Adrenal gland (tissue), 12 donors: Measurements from ENCODE around the gene RCN1. TPM values are rescaled to one million over a fixed set of nuclear protein-coding genes. Genes with fewer than 3 reads are reported as not detected.

ENCODE experiments used
- DNase-seq, 7 donors: peaks; one replicate each; pipeline ENCODE4 v3.0.0-alpha.2; 2019 to 2020
- H3K27ac ChIP-seq, 5 donors: fragments of 200-600 bp; sonication (generic) in 4 of 5; 1 replicate in 3 of 5; 2 replicates in 2 of 5; pipeline versions ENCODE4 v1.5.1 to v1.8.0; 2016 to 2020; ENCODE audit warnings: mild to moderate bottlenecking in 1 of 5
- H3K27me3 ChIP-seq: fragments of 200-600 bp; 2 replicates; pipeline ENCODE4 v1.8.0; 2021
- H3K36me3 ChIP-seq, 2 donors: fragments of 200-600 bp; replicated peaks in 1 of 2; 1 replicate in 1 of 2; 2 replicates in 1 of 2; pipeline versions ENCODE4 v1.5.1 to v1.8.0; 2018 to 2022
- H3K4me1 ChIP-seq, 2 donors: fragments of 200-600 bp; replicated peaks in 1 of 2; 1 replicate in 1 of 2; 2 replicates in 1 of 2; pipeline versions ENCODE4 v1.5.1 to v1.8.0; 2018 to 2021
- H3K4me3 ChIP-seq, 4 donors: fragments of 200-600 bp; sonication (generic) in 3 of 4; one replicate each; pipeline ENCODE4 v1.5.1; 2016 to 2018
- H3K9me3 ChIP-seq, 3 donors: fragments of 200-600 bp; sonication (generic) in 1 of 3; replicated peaks in 1 of 3; 1 replicate in 2 of 3; 2 replicates in 1 of 3; pipeline versions ENCODE4 v1.5.1 to v1.8.0; 2016 to 2021
- POLR2A ChIP-seq, 2 donors: fragments of 450-650 bp; IDR thresholded peaks; one replicate each; pipeline ENCODE4 v1.6.1; 2017; ENCODE audit warnings: antibody characterized with exemption in 2 of 2, mild to moderate bottlenecking in 2 of 2, moderate library complexity in 1 of 2
- WGBS, 4 donors: extraction: QIAGEN DNeasy Blood & Tissue Kit in 2 of 4; methylation state at CpG; one replicate each; pipeline versions ENCODE4 v1.1.5 to v1.1.7; 2013 to 2017; 5-methylcytosine and 5-hydroxymethylcytosine counted together
- intact Hi-C, 2 donors: fragments of 100-400 bp; cut with DNase I; formaldehyde crosslinking; loops; one replicate each; pipeline versions ENCODE4 v1.14.1 to v1.15.0; 2022 to 2023
- polyA plus RNA-seq, 3 donors: library from polyadenylated mRNA; stranded (reverse); fragments of 200-250 nt in 2 of 3; fragments of 350-450 nt in 1 of 3; fragmentation: Illumina TruSeq in 1 of 3; extraction: RNeasy Lipid Tissue Mini Kit (QIAGEN cat#74804) in 1 of 3; gene quantifications; one replicate each; pipeline ENCODE4 v1.2.3, GENCODE V29; 2013 to 2014
- total RNA-seq, 9 donors: library from RNA; depleted of rRNA in 4 of 9; stranded (reverse); fragments of >200 nt in 4 of 9; fragments of 120-200 nt in 1 of 9; fragmentation: NEBNext Ultra II Directional in 1 of 9; extraction: Animal tissue kit (Norgen Biotek cat#: 25700) in 1 of 9; gene quantifications; one replicate each; pipeline versions ENCODE4 v1.1.0 to v1.2.4, GENCODE V29; 2013 to 2023
- TF ChIP-seq, protein P1 (sequence below), 6 experiments: fragments of 450-650 bp in 4 of 6; fragments of 200-600 bp in 2 of 6; sonication (generic) in 1 of 6; IDR thresholded peaks; 1 replicate in 5 of 6; 2 replicates in 1 of 6; pipeline versions ENCODE4 v1.5.1 to v1.8.0; 2016 to 2021; ENCODE audit warnings: antibody characterized with exemption in 6 of 6, mild to moderate bottlenecking in 2 of 6, moderate library complexity in 1 of 6
- donor health status: healthy with polysubstance abuse.
- donor health status: Bipolar disorder and iron deficiency.
- donor health status: DM: yes; HTN: yes; CAD: no.
- donor health status: DM: no; HTN: no; CAD: no.
- donor health status: DM: no; HTN: no; CAD: no.
- donor health status: DM: yes; HTN: yes; CAD: no.

The RCN1 gene
- total and polyA plus RNA-seq, 12 donors: 56.1 to 142 (median 85.9) TPM

GRCh38 chr11:32071811-32072210 is 19.1 kb upstream of the RCN1 start:
- intact Hi-C loops: no loop called here
- H3K27me3 ChIP-seq: peaks cover 22% of the 10 kb centered on the region
- TF ChIP-seq, protein P1, sequence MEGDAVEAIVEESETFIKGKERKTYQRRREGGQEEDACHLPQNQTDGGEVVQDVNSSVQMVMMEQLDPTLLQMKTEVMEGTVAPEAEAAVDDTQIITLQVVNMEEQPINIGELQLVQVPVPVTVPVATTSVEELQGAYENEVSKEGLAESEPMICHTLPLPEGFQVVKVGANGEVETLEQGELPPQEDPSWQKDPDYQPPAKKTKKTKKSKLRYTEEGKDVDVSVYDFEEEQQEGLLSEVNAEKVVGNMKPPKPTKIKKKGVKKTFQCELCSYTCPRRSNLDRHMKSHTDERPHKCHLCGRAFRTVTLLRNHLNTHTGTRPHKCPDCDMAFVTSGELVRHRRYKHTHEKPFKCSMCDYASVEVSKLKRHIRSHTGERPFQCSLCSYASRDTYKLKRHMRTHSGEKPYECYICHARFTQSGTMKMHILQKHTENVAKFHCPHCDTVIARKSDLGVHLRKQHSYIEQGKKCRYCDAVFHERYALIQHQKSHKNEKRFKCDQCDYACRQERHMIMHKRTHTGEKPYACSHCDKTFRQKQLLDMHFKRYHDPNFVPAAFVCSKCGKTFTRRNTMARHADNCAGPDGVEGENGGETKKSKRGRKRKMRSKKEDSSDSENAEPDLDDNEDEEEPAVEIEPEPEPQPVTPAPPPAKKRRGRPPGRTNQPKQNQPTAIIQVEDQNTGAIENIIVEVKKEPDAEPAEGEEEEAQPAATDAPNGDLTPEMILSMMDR (IDR thresholded peaks at IDR 0.05): peak in 1 of 6 experiments; percentile 17
- no peak for TF ChIP-seq POLR2A (IDR thresholded peaks at IDR 0.05)

DNA sequence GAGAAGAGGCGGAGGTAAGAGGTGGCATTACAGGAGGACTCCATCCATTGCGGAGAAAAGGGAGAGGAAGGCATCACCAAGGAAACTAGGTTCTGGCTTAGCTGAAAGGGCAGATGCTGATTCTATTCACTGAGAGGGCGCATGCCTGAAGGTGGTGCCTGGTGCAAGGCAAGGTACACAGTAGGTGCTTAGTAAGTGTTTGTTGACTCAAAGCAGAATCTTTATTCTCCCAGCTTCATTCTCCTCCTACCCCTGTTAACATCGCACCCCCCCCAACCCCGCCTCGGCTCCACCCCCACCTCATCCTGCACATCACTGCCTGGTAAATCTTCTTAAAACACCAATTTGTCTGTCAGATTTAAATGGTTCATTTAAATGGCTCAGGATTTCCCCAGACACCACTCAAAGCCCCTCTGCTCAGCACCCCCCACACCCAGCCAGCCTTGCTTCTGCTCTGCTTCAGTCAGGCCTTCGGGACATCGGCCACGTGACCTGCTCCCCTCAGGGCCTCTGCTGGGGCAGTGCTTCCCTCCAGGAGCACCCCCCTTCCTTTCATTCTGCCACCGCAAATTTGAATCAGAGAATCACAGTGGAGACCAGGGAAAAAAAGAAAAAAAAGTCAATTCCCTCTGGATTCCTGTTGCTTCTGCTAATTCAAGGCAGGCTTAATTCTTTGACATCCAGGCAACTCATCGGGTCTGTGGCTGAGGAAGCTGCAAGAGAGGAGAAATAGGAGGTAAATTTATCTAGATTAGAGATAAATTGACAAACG is 17.8 kb upstream of the RCN1 start:
- intact Hi-C loops: no loop called here
- Histone ChIP-seq H3K9me3 (no peaks in the 10 kb centered on the region), H3K4me1 (no peaks in the 10 kb centered on the region), H3K27me3 (peaks cover 22% of the 10 kb centered on the region), H3K4me3 (no peak overlapping the region), H3K27ac (no peak overlapping the region), H3K36me3 (no peaks in the 10 kb centered on the region)
- 51 to 66% (median 59%) methylated on average over 12 of the region's 12 CpGs for WGBS, 4 donors
- no peak for DNase-seq
- no peak for TF ChIP-seq POLR2A (IDR thresholded peaks at IDR 0.05)
- TF ChIP-seq, protein P1 (IDR thresholded peaks at IDR 0.05): no peak

More at GRCh38 chr11:32071811-32072210, 19.1 kb upstream of the RCN1 start:
- Histone ChIP-seq H3K4me3 (no peak overlapping the region), H3K36me3 (no peaks in the 10 kb centered on the region), H3K27ac (no peak overlapping the region), H3K9me3 (no peaks in the 10 kb centered on the region), H3K4me1 (no peaks in the 10 kb centered on the region)
- DNase-seq: peak in 1 of 7 donors; percentile 18
- 28 to 46% (median 36%) methylated on average over 4 of the region's 4 CpGs for WGBS, 4 donors

DNA sequence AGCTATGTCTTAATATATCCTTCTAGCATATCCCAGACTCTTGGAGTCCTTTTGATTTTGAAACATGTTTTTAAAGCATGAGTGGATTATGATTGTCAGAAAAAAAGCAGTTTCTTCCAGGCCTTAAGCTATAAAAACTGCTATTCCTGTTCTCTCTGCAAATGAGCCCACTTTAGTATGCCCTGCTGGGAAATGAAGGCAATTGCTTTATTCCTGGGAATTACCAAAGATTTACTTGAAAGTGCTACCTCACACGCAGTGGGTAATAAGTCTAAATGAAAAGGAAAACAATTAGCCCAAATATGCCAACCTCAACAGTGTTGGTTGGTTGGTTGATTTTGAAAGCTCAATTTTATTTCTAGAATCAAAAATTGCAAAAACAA is 17.2 kb upstream of the RCN1 start:
- H3K4me1 ChIP-seq: no peaks in the 10 kb centered on the region
- H3K36me3 ChIP-seq: no peaks in the 10 kb centered on the region
- DNase-seq: no peak
- 82 to 96% (median 88%) methylated on average over 1 of the region's 1 CpG for WGBS, 4 donors
- H3K4me3 ChIP-seq: no peak overlapping the region
- H3K9me3 ChIP-seq: no peaks in the 10 kb centered on the region
- TF ChIP-seq POLR2A (IDR thresholded peaks at IDR 0.05): no peak
- TF ChIP-seq, protein P1 (IDR thresholded peaks at IDR 0.05): no peak
- H3K27me3 ChIP-seq: peaks cover 22% of the 10 kb centered on the region
- H3K27ac ChIP-seq: no peak overlapping the region
- intact Hi-C loops: no loop called here

DNA sequence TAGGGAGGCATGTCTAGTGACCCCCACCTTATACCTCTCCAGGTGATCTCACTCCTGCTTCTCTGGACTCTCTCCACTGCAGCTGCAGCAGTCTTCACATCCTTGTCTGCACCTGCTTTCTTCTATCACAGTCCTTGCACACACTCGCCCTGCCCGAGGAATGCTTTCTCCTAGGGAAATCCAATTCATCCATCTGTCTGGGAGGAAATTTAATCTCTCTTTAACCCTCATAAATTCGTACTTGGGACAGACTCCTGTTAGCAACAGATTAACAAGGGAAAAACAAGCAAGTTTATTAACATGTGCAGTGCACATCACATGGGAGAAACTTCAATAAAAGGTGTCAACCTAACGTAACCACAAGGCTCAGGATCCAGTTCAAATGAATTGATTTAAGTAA is 11.3 kb upstream of the RCN1 start:
- DNase-seq: no peak
- no peak overlapping the region for H3K4me3 ChIP-seq
- 59 to 83% (median 71%) methylated on average over 4 of the region's 4 CpGs for WGBS, 4 donors
- no peak overlapping the region for H3K27ac ChIP-seq
- H3K9me3 ChIP-seq: no peaks in the 10 kb centered on the region
- intact Hi-C loops: no loop called here
- no peaks in the 10 kb centered on the region for H3K27me3 ChIP-seq
- H3K4me1 ChIP-seq: no peaks in the 10 kb centered on the region
- H3K36me3 ChIP-seq: no peaks in the 10 kb centered on the region
- TF ChIP-seq, protein P1 (IDR thresholded peaks at IDR 0.05): no peak
- no peak for TF ChIP-seq POLR2A (IDR thresholded peaks at IDR 0.05)
